ENCODE measurements around the gene BRME1. TPM values are rescaled to one million over a fixed set of nuclear protein-coding genes. Genes with fewer than 3 reads are reported as not detected.

Gene BRME1
- total and polyA plus RNA-seq, 2 of the 13 experiments (the other 11 are each of a cell fraction or from before 2014, with no cell fraction given): 0.74 to 1.5 TPM

GRCh38 chr19:13846557-13847406 is 59.1 kb downstream of the BRME1 start (continued):
- peak; percentile 69 for TF ChIP-seq ZNF281 (CRISPR knock-in tag; IDR thresholded peaks at IDR 0.05; ENCODE audit: borderline replicate concordance)
- no peak for TF ChIP-seq MIER3 (CRISPR knock-in tag; IDR thresholded peaks at IDR 0.05; ENCODE audit: borderline replicate concordance)
- TF ChIP-seq ZHX2 (IDR thresholded peaks at IDR 0.05; ENCODE audit: low read depth): peak; percentile 52; the same call in 1 of the 2 replicates
- no peak for TF ChIP-seq ZHX2 (CRISPR knock-in tag; IDR thresholded peaks at IDR 0.05; ENCODE audit: borderline replicate concordance)
- peak; percentile 77 for TF ChIP-seq PHF21A (CRISPR knock-in tag; IDR thresholded peaks at IDR 0.05)
- TF ChIP-seq ZNF513 (CRISPR knock-in tag; conservative IDR thresholded peaks at IDR 0.05): no peak
- peak; percentile 74; the same call in 1 of the 2 replicates for TF ChIP-seq THRA (CRISPR knock-in tag; IDR thresholded peaks at IDR 0.05; ENCODE audit: borderline replicate concordance)
- TF ChIP-seq PHF8 (CRISPR knock-in tag; IDR thresholded peaks at IDR 0.05): no peak; the same call in 1 of the 2 replicates
- no peak for TF ChIP-seq EHMT2 (IDR thresholded peaks at IDR 0.05; ENCODE audit: borderline replicate concordance, low read depth, low read length)
- TF ChIP-seq ATF2 (CRISPR knock-in tag; IDR thresholded peaks at IDR 0.05): no peak; the same call in none of the 2 replicates
- TF ChIP-seq ZNF362 (CRISPR knock-in tag; IDR thresholded peaks at IDR 0.05; ENCODE audit: borderline replicate concordance): no peak
- TF ChIP-seq CEBPG (CRISPR knock-in tag; IDR thresholded peaks at IDR 0.05): 0 out of 2 replicates have a peak, but pooled peaks have one; percentile 2
- peak; percentile 36; the same call in 1 of the 2 replicates for TF ChIP-seq ZNF335 (CRISPR knock-in tag; IDR thresholded peaks at IDR 0.05)
